DOHH2 (cell line): ENCODE data around the gene TOPBP1.

Experiments
- EZH2phosphoT487 ChIP-seq: fragments of 200-600 bp; sonication (generic); IDR thresholded peaks from 2 replicates; pipeline ENCODE4 v1.6.1; 2017; ENCODE audit warnings: borderline replicate concordance, mild to moderate bottlenecking, antibody characterized with exemption, low read length, moderate library complexity, mixed read lengths
- TF ChIP-seq, protein P1 (sequence below): fragments of 200-600 bp; sonication (generic); IDR thresholded peaks from one replicate; pipeline ENCODE4 v1.5.1; 2014; ENCODE audit warnings: antibody characterized with exemption, mild to moderate bottlenecking, low read depth, low read length; ENCODE audit not compliant: poor library complexity, severe bottlenecking

DNA sequence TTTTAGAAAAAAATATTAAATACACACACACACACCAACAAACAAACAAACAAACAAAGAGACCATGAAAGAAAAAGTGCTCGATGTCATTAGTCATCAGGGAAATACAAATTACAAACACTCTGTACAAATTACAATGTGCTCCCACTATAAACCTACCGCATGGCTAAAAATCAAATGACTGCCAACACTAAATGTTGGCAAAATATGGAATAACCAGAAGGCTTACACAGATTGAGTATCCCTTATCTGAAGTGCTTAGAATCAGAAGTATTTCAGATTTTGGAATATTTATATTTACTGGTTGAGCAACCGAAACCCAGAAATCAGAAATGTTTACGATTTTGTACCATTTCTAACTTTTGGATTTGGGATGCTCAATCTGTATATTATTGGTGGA lies 54.8 kb downstream of the TOPBP1 start:
- TF ChIP-seq, protein P1, sequence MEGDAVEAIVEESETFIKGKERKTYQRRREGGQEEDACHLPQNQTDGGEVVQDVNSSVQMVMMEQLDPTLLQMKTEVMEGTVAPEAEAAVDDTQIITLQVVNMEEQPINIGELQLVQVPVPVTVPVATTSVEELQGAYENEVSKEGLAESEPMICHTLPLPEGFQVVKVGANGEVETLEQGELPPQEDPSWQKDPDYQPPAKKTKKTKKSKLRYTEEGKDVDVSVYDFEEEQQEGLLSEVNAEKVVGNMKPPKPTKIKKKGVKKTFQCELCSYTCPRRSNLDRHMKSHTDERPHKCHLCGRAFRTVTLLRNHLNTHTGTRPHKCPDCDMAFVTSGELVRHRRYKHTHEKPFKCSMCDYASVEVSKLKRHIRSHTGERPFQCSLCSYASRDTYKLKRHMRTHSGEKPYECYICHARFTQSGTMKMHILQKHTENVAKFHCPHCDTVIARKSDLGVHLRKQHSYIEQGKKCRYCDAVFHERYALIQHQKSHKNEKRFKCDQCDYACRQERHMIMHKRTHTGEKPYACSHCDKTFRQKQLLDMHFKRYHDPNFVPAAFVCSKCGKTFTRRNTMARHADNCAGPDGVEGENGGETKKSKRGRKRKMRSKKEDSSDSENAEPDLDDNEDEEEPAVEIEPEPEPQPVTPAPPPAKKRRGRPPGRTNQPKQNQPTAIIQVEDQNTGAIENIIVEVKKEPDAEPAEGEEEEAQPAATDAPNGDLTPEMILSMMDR, result no peak
- TF ChIP-seq EZH2phosphoT487, result no peak
